Nephron (organoid): ENCODE measurements around the gene CSTF3.

ENCODE experiments used
- H3K27ac Mint-ChIP-seq, 3 experiments: 2 replicates each; pipeline ENCODE4 v1.8.0; 2020; ENCODE audit warnings: mixed read lengths in 3 of 3, mild to moderate bottlenecking in 2 of 3, moderate library complexity in 1 of 3
- H3K27me3 Mint-ChIP-seq: 2 replicates; pipeline ENCODE4 v1.8.0; 2021; ENCODE audit warnings: low read depth, mild to moderate bottlenecking, moderate library complexity, mixed read lengths
- H3K36me3 Mint-ChIP-seq: 2 replicates; pipeline ENCODE4 v1.8.0; 2020; ENCODE audit warnings: low read depth, mixed read lengths
- H3K4me1 Mint-ChIP-seq: 2 replicates; pipeline ENCODE4 v1.8.0; 2020; ENCODE audit warnings: mixed read lengths
- H3K4me3 Mint-ChIP-seq, 3 experiments: 2 replicates each; pipeline ENCODE4 v1.8.0; 2020; ENCODE audit warnings: mild to moderate bottlenecking in 3 of 3, mixed read lengths in 3 of 3, moderate library complexity in 2 of 3
- H3K9me3 Mint-ChIP-seq: 2 replicates; pipeline ENCODE4 v1.8.0; 2020; ENCODE audit warnings: mixed read lengths
- TF ChIP-seq, protein P1 (sequence below), 3 experiments: fragments of 200-600 bp; sonication (generic); IDR thresholded peaks; one replicate each; pipeline ENCODE4 v1.5.0; 2021; ENCODE audit warnings: antibody characterized with exemption in 3 of 3; ENCODE audit not compliant: unreplicated experiment in 3 of 3

CSTF3 gene

DNA sequence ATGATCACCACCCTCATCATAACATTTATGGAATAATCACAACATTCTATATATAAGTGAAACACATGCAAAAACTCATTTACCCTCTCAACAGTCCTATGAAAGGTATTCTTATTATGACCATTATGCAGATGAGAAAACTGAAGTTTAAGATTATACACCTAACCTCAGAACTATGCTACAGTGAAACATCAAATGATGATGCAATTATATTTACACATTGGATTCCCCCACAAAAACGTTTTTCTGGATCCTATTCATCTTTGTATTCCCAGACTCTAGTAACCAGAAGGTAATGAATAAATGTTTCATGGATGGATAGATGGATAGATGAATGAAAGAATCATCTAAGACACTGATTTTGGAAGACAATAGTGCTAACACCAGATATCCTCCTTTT lies 67.1 kb downstream of the CSTF3 start:
- Mint-ChIP-seq H3K4me1 (no peaks in the 10 kb centered on the region), H3K36me3 (peaks cover 65% of the 10 kb centered on the region), H3K27me3 (no peaks in the 10 kb centered on the region), H3K4me3 (no peak overlapping the region), H3K9me3 (no peaks in the 10 kb centered on the region), H3K27ac (no peak overlapping the region)
- TF ChIP-seq, protein P1, sequence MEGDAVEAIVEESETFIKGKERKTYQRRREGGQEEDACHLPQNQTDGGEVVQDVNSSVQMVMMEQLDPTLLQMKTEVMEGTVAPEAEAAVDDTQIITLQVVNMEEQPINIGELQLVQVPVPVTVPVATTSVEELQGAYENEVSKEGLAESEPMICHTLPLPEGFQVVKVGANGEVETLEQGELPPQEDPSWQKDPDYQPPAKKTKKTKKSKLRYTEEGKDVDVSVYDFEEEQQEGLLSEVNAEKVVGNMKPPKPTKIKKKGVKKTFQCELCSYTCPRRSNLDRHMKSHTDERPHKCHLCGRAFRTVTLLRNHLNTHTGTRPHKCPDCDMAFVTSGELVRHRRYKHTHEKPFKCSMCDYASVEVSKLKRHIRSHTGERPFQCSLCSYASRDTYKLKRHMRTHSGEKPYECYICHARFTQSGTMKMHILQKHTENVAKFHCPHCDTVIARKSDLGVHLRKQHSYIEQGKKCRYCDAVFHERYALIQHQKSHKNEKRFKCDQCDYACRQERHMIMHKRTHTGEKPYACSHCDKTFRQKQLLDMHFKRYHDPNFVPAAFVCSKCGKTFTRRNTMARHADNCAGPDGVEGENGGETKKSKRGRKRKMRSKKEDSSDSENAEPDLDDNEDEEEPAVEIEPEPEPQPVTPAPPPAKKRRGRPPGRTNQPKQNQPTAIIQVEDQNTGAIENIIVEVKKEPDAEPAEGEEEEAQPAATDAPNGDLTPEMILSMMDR (IDR thresholded peaks at IDR 0.05; ENCODE audit: unreplicated experiment in 3 of 3), result no peak

DNA sequence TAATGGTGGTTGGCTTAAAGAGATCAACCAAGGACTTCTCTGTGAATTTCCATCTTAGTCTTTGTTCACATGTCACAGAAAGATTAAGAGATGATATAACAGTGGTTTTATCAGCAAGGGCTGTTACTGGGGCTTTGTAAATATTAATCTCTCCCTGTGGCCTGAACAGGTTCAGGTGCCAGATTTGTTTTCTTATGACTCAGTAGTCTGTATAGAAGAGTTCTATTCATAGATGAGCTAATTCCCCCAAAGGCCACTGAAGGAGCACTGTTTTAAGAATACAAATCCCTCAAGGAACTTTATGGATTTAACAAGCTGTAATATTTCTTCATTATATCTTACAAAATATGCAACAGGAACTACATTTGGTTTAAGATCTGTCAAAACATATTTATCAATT lies 71.5 kb downstream of the CSTF3 start:
- Mint-ChIP-seq H3K27me3 (no peaks in the 10 kb centered on the region), H3K9me3 (no peaks in the 10 kb centered on the region), H3K27ac (no peak overlapping the region), H3K36me3 (peaks cover 61% of the 10 kb centered on the region), H3K4me1 (no peaks in the 10 kb centered on the region), H3K4me3 (no peak overlapping the region)
- TF ChIP-seq, protein P1 (IDR thresholded peaks at IDR 0.05; ENCODE audit: unreplicated experiment in 3 of 3), result no peak

DNA sequence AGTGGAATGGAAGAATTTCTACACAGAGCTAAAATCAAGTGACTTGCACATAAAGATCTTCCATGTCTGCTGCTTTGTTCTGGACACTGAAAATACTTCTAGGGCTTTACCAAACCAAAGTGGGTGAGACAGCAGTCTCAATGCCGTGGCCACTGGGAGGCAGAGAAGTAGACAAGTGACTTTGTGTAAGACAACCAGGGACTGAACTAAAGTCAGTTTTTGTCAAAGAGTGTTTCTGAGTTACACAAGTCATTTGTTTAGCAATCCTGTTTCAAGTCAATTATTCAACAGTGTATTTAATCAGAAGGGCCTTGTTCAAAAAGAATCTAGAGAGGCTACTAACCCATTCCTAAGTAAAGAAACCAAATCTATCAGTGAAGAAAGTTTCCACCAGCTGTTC lies 75.3 kb downstream of the CSTF3 start:
- H3K36me3 Mint-ChIP-seq, result peaks cover 73% of the 10 kb centered on the region
- TF ChIP-seq, protein P1 (IDR thresholded peaks at IDR 0.05; ENCODE audit: unreplicated experiment in 3 of 3), result no peak
- no peak overlapping the region for H3K27ac Mint-ChIP-seq
- no peaks in the 10 kb centered on the region for H3K4me1 Mint-ChIP-seq
- no peaks in the 10 kb centered on the region for H3K27me3 Mint-ChIP-seq
- H3K9me3 Mint-ChIP-seq, result no peaks in the 10 kb centered on the region
- no peak overlapping the region for H3K4me3 Mint-ChIP-seq

DNA sequence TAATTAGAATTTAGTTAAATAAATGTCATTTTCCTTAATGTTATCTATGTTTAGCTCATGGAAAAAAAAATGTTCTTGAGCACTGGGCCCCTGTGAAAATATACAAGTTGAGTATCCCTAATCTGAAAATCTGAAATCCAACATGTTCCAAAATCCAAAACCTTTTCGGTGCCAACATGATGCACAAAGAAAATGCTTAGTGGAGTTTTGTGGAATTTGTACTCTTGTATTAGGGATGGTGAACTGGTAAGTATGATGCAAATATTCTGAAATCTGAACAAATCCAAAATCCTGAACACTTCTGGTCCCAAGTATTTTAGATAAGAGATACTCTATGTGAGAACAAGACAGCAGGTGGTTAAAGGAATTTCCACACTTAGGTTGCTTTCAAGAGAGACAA lies 77.4 kb downstream of the CSTF3 start:
- TF ChIP-seq, protein P1 (IDR thresholded peaks at IDR 0.05; ENCODE audit: unreplicated experiment in 3 of 3), result no peak
- Mint-ChIP-seq H3K36me3 (peaks cover 70% of the 10 kb centered on the region), H3K4me1 (no peaks in the 10 kb centered on the region), H3K9me3 (no peaks in the 10 kb centered on the region), H3K27ac (peak overlapping the region in 1 of 3 experiments; percentile 48), H3K27me3 (no peaks in the 10 kb centered on the region), H3K4me3 (no peak overlapping the region)

DNA sequence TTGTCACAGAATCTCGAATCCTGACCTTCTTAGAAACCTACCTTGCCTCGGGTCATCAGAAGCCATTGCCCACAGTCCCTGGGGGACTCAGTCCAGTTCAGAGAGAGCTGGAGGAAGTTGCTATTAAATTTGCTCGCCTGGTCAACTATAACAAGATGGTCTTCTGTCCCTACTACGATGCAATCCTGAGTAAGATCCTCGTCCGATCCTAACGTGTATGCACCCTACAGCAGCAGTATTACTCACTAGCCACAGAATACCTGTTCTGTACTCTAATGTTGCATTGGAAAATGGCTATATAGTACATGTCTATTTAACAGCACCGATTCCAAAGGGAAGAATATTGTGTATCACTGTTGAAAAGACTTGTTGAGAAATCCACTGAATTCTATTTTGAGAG lies 88.8 kb downstream of the CSTF3 start:
- TF ChIP-seq, protein P1 (IDR thresholded peaks at IDR 0.05; ENCODE audit: unreplicated experiment in 3 of 3), result no peak
- Mint-ChIP-seq H3K27me3 (no peaks in the 10 kb centered on the region), H3K4me3 (no peak overlapping the region), H3K9me3 (no peaks in the 10 kb centered on the region), H3K27ac (no peak overlapping the region), H3K4me1 (no peaks in the 10 kb centered on the region), H3K36me3 (peaks cover 74% of the 10 kb centered on the region)

DNA sequence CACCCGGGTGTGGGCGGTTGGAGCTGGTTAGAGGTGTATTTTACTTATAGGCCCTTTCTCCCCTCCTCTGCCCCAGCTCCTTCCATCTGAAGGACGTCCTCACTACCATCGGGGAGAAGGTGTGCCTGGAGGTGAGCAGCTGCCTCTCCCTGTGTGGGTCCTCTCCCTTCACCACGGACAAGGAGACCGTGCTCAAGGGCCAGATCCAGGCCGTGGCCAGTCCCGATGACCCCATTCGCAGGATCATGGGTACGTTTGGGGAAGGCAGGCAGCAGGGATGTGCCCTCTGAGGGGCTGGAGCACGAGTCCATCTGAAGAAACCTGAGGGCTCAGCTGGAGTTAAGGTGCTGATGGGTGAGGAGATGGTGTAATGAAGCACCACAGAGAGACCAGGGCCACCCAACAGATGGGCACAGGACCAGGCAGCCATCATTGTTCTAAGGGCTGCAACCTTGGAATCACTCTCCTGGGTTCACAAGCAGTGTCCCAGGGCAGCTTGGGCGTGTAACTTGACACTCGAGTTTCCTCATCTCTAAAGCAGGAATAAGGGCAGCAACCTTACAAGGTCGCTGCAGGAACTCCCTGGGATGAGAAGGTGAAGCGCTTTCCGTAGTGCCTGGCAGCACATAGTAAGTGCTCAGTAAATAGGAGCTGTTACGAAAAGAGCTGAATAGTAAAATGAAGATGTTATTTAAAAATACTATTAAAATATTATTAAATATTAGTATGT lies 92.5 kb downstream of the CSTF3 start:
- H3K27me3 Mint-ChIP-seq, result no peaks in the 10 kb centered on the region
- H3K36me3 Mint-ChIP-seq, result peaks cover 56% of the 10 kb centered on the region
- no peaks in the 10 kb centered on the region for H3K9me3 Mint-ChIP-seq
- TF ChIP-seq, protein P1 (IDR thresholded peaks at IDR 0.05; ENCODE audit: unreplicated experiment in 3 of 3), result no peak
- H3K27ac Mint-ChIP-seq, result no peak overlapping the region
- H3K4me3 Mint-ChIP-seq, result no peak overlapping the region
- H3K4me1 Mint-ChIP-seq, result peaks cover 11% of the 10 kb centered on the region
